ENCODE results near the gene PBLD.

- no peak for TF ChIP-seq CTCF (IDR thresholded peaks at IDR 0.05; ENCODE audit: low read length)
- no peak for TF ChIP-seq EZH2 (IDR thresholded peaks at IDR 0.05; ENCODE audit: borderline replicate concordance, low read length)
Measured at GRCh38 chr10:68242051-68242450, 90.7 kb downstream of the PBLD start.
